GM18519 (cell line): ENCODE data around the gene PLB1.

Experiments used
- ATAC-seq: cut with Tn5 transposase; IDR thresholded peaks from one replicate; pipeline ENCODE4 v1.9.1; 2021; ENCODE audit warnings: mild to moderate bottlenecking, moderate library complexity; ENCODE audit not compliant: unreplicated experiment, low FRiP score

PLB1 gene

GRCh38 chr2:28583899-28584553, 88.2 kb downstream of the PLB1 start:
- ATAC-seq, result no peak

DNA sequence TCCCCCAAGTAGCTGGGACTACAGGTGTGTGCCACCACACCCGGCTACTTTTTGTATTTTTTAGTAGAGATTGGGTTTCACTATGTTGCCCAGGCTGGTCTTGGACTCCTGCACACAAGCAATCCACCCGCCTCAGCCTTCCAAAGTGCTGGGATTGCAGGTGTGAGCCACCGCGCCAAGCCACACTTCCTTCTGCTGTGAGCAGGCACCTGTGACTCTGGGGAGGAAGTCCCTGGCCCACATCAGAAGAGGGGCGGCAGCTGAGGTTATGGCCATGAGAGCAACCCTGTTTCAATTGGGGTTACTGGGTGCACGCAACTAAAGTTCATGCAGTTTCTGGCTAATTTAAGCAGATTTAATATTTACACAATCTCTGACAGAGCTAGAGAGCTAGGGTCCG, 91.0 kb downstream of the PLB1 start:
- no peak for ATAC-seq

GRCh38 chr2:28587526-28588291, 91.8 kb downstream of the PLB1 start:
- ATAC-seq, result no peak

GRCh38 chr2:28588292-28588670, 92.4 kb downstream of the PLB1 start:
- no peak for ATAC-seq

GRCh38 chr2:28589746-28590463, 94.0 kb downstream of the PLB1 start:
- no peak for ATAC-seq

GRCh38 chr2:28590496-28591301, 94.8 kb downstream of the PLB1 start:
- ATAC-seq, result no peak

- no peak for ATAC-seq
Measured at GRCh38 chr2:28591711-28592335, 96.0 kb downstream of the PLB1 start.

- ATAC-seq, result no peak
Measured at GRCh38 chr2:28592481-28592880, 96.6 kb downstream of the PLB1 start.

GRCh38 chr2:28593160-28593755, 97.4 kb downstream of the PLB1 start:
- no peak for ATAC-seq

- no peak for ATAC-seq
Measured at GRCh38 chr2:28594000-28594331, 98.1 kb downstream of the PLB1 start.

DNA sequence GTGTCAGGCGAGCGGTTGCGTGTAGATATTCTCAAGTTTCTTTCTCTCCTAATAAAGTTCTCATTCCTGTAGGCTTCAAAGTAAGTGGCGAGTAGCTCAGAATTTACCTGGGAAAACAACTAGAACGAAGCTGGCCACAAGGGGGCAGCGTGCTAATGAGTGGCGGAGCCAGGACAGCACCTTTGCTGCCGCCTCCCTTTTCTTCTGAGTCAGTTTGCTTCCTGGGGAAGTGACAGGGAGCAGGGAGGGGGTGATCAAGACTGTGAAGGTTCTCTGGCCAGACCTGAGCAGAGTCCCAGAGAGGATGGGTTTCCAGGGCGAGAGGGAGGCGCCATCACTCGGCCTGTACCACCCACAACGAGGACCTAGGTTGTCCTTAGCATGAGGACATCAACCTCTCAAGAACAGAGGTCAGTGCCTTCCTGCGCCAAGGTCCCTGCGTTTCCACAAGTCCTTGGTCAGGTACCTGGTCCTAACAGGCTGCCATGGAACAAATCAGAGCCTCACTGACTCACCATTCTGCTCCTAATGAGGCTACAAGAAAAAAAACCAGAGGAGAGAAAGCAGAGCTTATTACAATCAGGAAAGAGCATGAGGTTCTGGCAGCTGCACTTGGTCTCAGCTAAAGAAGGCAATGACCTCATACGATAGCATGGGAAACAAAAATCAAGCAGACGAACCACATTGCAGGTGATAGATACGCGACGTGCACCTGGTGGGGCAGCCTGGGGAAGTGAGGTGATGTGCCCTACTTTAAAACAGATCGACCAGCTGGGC, 98.7 kb downstream of the PLB1 start:
- ATAC-seq, result no peak

DNA sequence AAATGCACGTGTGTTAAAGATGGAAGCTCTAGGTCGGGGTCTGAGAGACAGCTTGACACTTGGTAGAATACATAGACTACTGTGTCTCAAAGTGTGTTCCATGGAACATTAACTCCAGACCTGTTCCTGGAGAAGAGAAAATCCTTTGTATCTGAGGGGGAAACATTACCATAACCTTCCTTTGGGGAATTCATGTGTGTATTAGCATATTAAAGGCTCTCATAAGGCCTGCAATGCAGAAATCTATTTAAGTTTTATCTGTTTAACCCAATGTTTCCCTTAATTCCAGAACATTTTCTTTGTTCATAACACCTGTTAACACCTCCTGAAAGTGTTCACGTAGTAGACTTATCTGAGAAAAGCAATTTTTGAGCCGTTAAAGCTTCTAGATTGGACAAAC, 99.5 kb downstream of the PLB1 start:
- no peak for ATAC-seq

- no peak for ATAC-seq
Measured at GRCh38 chr2:28598484-28598883, 102.6 kb downstream of the PLB1 start.

DNA sequence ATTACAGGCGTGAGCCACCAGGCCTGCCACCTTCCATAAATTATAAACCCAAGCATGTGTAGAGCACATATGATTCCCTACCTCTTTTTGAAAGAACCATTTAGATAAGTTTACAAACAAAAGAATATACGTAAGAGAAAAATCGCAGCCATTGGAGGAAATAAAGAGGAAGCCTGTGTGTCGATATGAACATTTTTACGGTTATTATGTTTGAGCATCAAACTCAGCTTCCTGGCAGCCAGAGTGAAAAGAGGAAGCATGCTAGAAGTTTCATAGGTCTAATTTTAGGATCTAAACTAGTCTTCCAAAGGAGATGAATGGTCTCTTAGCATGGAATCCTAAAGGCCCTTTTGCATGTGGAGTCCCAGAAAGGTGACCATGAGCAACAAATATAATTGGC, 104.3 kb downstream of the PLB1 start:
- ATAC-seq, result no peak

DNA sequence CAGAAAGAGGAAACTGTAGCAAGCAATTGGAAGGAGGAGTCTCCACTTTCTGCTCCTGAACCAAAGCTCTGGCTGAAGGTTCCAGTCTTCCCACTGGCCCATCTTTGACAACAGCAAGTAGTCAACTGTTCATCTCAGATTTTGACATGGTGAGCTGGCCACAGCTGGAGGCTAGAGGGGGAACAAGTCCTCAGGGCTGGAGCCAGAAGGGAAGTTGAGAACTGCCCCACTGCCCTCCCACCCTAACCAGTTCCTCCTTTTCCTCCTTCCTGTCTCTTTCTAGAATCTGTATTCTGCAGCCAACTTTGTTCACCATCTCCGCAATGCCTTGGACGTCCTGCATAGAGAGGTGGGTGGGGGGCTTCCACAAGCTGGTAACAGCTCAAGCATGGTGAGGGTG, 105.8 kb downstream of the PLB1 start:
- no peak for ATAC-seq

DNA sequence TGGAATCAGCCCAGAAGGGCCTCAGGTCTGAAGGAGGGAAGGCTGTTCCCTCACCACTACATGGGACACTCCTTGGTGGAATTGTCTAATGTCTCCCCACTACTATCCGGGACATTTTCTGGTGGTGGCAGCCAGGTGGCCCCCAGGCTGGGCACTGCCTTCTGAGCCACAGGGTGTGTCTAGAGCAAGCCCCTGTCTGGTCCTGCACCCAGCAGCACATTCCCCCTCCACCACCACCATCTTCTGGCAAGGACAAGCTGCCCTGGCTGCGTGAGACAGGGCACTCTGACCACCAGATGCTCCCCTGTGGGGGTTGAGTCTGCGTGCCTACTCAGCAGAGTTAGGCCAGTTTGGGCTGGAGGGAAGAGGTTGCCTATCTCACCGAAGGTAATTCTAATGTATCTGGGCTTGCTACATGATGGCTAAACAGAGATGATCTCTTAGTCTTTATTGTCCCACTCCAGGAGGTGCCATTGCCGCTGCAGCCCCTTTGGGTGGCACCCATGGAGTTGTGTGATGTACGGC, 106.3 kb downstream of the PLB1 start:
- ATAC-seq, result no peak

DNA sequence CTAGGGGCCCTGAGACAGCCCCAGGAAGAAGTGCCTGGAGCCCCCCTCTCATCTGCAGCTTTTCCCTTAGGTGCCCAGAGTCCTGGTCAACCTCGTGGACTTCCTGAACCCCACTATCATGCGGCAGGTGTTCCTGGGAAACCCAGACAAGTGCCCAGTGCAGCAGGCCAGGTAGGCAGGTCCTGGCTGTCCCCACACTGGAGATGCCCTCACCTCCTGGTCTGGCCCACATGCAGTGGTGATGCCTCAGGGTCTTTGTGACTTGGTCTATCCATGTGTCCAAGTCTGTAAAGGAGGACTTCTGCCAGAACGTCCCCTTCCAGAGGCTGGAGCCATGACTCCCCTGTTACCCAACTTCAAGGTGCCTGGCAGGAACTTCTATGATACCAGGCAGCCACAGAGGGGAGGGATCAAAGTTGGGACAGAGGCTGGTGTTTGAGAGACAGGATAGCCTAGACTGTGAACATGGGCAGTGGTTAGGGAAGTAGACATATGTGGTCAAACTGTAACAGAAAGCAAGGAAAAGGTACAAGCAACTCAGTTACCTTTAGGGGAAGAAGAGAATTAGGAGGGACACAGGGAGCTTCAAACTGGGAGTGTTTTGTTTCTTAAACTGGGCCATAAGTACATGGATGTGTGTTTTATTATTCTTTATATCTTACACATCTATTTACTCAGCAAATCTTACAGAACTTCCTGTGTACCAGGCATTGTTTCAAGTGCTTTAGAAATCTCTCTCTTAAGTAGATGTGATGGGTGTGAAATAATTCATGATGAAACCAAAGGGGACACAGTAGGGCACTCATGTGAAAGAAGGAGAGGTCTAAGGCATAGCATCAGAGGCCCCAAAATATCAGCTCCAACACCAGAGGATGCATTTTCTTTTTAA, 107.1 kb downstream of the PLB1 start:
- no peak for ATAC-seq

GRCh38 chr2:28603821-28604220, 108.0 kb downstream of the PLB1 start:
- ATAC-seq, result no peak
